Activated CD8-positive, alpha-beta T cell treated with anti-CD3 and anti-CD28 coated beads for 36 hours (primary cell): ENCODE results near the gene BMI1. TPM values are rescaled to one million over a fixed set of nuclear protein-coding genes. Genes with fewer than 3 reads are reported as not detected.

Experiments used
- ATAC-seq: fragments of 200-7000 bp; cut with Tn5 transposase; one replicate; pipeline ENCODE4 v1.10.0; 2021; ENCODE audit warnings: mild to moderate bottlenecking, moderate library complexity
- CTCF ChIA-PET: fragments of 350-600 bp; sonication (Branson Sonifier 250); formaldehyde crosslinking; loops from one replicate; lab custom pipeline; 2021; ENCODE audit warnings: antibody characterized with exemption; lab: Charles Lee
- POLR2A ChIA-PET: fragments of 350-600 bp; sonication (Branson Sonifier 250); formaldehyde crosslinking; loops from one replicate; lab custom pipeline; 2021; ENCODE audit warnings: antibody characterized with exemption; lab: Charles Lee
- DNase-seq: peaks from one replicate; pipeline ENCODE4 v3.0.0-alpha.2; 2020
- H3K27ac Mint-ChIP-seq: one replicate; pipeline ENCODE4 v1.8.0; 2021; ENCODE audit warnings: mild to moderate bottlenecking, mixed read lengths
- H3K27me3 Mint-ChIP-seq: one replicate; pipeline ENCODE4 v1.8.0; 2021; ENCODE audit warnings: mixed read lengths
- H3K36me3 Mint-ChIP-seq: one replicate; pipeline ENCODE4 v1.8.0; 2021; ENCODE audit warnings: low read depth, mixed read lengths
- H3K4me1 Mint-ChIP-seq: one replicate; pipeline ENCODE4 v1.8.0; 2021; ENCODE audit warnings: low read depth, mixed read lengths
- H3K4me3 Mint-ChIP-seq: one replicate; pipeline ENCODE4 v1.8.0; 2021; ENCODE audit warnings: mild to moderate bottlenecking, moderate library complexity, mixed read lengths
- H3K9me3 Mint-ChIP-seq: one replicate; pipeline ENCODE4 v1.8.0; 2021; ENCODE audit warnings: mixed read lengths
- CTCF ChIP-seq: fragments of 200-600 bp; IDR thresholded peaks from one replicate; pipeline ENCODE4 v1.8.0; 2022; ENCODE audit warnings: antibody characterized with exemption, mild to moderate bottlenecking
- intact Hi-C: fragments of 100-400 bp; cut with micrococcal nuclease; formaldehyde crosslinking; loops from one replicate; pipeline ENCODE4 v1.10.0; 2022
- total RNA-seq, 2 experiments: library from RNA; stranded (reverse); gene quantifications; one replicate each; pipeline ENCODE4 v1.2.3, GENCODE V29; 2021

BMI1 gene
- total RNA-seq, 2 experiments from 2014 or later: 38.7 to 41.4 TPM

GRCh38 chr10:22374489-22375126 lies 53.7 kb downstream of the BMI1 start:
- Mint-ChIP-seq H3K27me3 (no peaks in the 10 kb centered on the region), H3K4me1 (peaks cover 17% of the 10 kb centered on the region), H3K36me3 (no peaks in the 10 kb centered on the region), H3K9me3 (no peaks in the 10 kb centered on the region), H3K27ac (no peak overlapping the region), H3K4me3 (no peak overlapping the region)
- TF ChIP-seq CTCF: no peak
- ChIA-PET POLR2A (no interaction called here), CTCF (no interaction called here)
- DNase-seq (no peak), ATAC-seq (no peak)
- intact Hi-C loops: no loop called here

- H3K36me3 Mint-ChIP-seq: no peaks in the 10 kb centered on the region
- H3K4me3 Mint-ChIP-seq: no peak overlapping the region
- DNase-seq (peak; percentile 85), ATAC-seq (peak; percentile 96)
- peaks cover 2% of the 10 kb centered on the region for H3K27me3 Mint-ChIP-seq
- intact Hi-C loops: no loop called here
- H3K4me1 Mint-ChIP-seq: peaks cover 14% of the 10 kb centered on the region
- POLR2A ChIA-PET: interaction anchor here (0.7 to 0.9 kb wide), 2 partner anchors 34 to 593 kb away, joined by 3 read pairs; partner anchors contain the start of gene SPAG6
- H3K27ac Mint-ChIP-seq: peak overlapping the region; percentile 74
- TF ChIP-seq CTCF: no peak
- CTCF ChIA-PET: interaction anchor here (1.1 to 1.2 kb wide), 2 partner anchors 9 to 11 kb away, joined by 3 to 5 read pairs; no protein-coding TSS in a partner anchor
- no peaks in the 10 kb centered on the region for H3K9me3 Mint-ChIP-seq
Observed at GRCh38 chr10:22379059-22379458, 58.2 kb downstream of the BMI1 start.

Other genes starting within 250 kb of the BMI1 start
- gene EBLN1, start 103.1 kb upstream of the BMI1 start, total RNA-seq: not detected
- 10 to 100 TPM; 64.7 to 68.7 TPM for gene COMMD3, start 4.7 kb upstream of the BMI1 start, total RNA-seq
- gene SPAG6, start 24.4 kb downstream of the BMI1 start, total RNA-seq: not detected